ENCODE measurements around the gene FKTN. TPM values are rescaled to one million over a fixed set of nuclear protein-coding genes. Genes with fewer than 3 reads are reported as not detected.

Gene FKTN
- total and polyA plus RNA-seq, 5 donors, result 2.7 to 11.2 (median 7.9) TPM

- ATAC-seq (no peak), DNase-seq (no peak)
- no peaks in the 10 kb centered on the region for H3K27me3 ChIP-seq (ENCODE audit: control insufficient read depth, insufficient read depth)
- intact Hi-C loops (cut with DNase I), result no loop called here
- 76% methylated on average over 8 of the region's 8 CpGs for WGBS
- H3K4me3 ChIP-seq (ENCODE audit: low read length), result no peak overlapping the region
- H3K4me1 ChIP-seq (ENCODE audit: control insufficient read depth, insufficient read depth, low read length), result no peaks in the 10 kb centered on the region
- H3K9me3 ChIP-seq (ENCODE audit: control insufficient read depth, low read length), result no peaks in the 10 kb centered on the region
- no peak overlapping the region for H3K27ac ChIP-seq (ENCODE audit: low read length)
These were observed 121.5 kb downstream of the FKTN start for GRCh38 chr9:105679257-105680022.

- Histone ChIP-seq H3K4me3 (ENCODE audit: low read length) (no peak overlapping the region), H3K9me3 (ENCODE audit: control insufficient read depth, low read length) (no peaks in the 10 kb centered on the region), H3K27ac (ENCODE audit: low read length) (no peak overlapping the region), H3K27me3 (ENCODE audit: control insufficient read depth, insufficient read depth) (no peaks in the 10 kb centered on the region), H3K4me1 (ENCODE audit: control insufficient read depth, insufficient read depth, low read length) (no peaks in the 10 kb centered on the region)
- no peak for ATAC-seq
- intact Hi-C loops (cut with DNase I), result no loop called here
- no peak for DNase-seq
- 95% methylated on average over 2 of the region's 2 CpGs for WGBS
These were observed 123.4 kb downstream of the FKTN start for GRCh38 chr9:105681313-105681712.

GRCh38 chr9:105681724-105682123 is 123.8 kb downstream of the FKTN start:
- DNase-seq, result no peak
- Histone ChIP-seq H3K4me3 (ENCODE audit: low read length) (no peak overlapping the region), H3K4me1 (ENCODE audit: control insufficient read depth, insufficient read depth, low read length) (no peaks in the 10 kb centered on the region), H3K9me3 (ENCODE audit: control insufficient read depth, low read length) (no peaks in the 10 kb centered on the region), H3K27ac (ENCODE audit: low read length) (no peak overlapping the region), H3K27me3 (ENCODE audit: control insufficient read depth, insufficient read depth) (no peaks in the 10 kb centered on the region)
- ATAC-seq, result no peak
- WGBS, result 95% methylated on average over 1 of the region's 1 CpG
- intact Hi-C loops (cut with DNase I), result no loop called here

GRCh38 chr9:105683688-105684275 is 125.9 kb downstream of the FKTN start:
- no peak overlapping the region for H3K27ac ChIP-seq (ENCODE audit: low read length)
- no peak for ATAC-seq
- intact Hi-C loops (cut with DNase I), result no loop called here

GRCh38 chr9:105686936-105687335 is 129.0 kb downstream of the FKTN start:
- 92% methylated on average over 4 of the region's 4 CpGs for WGBS
- ATAC-seq, result no peak
- H3K4me1 ChIP-seq (ENCODE audit: control insufficient read depth, insufficient read depth, low read length), result no peaks in the 10 kb centered on the region

More at GRCh38 chr9:105683688-105684275, 125.9 kb downstream of the FKTN start:
- 43% methylated on average over 1 of the region's 1 CpG for WGBS
- Histone ChIP-seq H3K4me1 (ENCODE audit: control insufficient read depth, insufficient read depth, low read length) (no peaks in the 10 kb centered on the region), H3K27me3 (ENCODE audit: control insufficient read depth, insufficient read depth) (no peaks in the 10 kb centered on the region), H3K4me3 (ENCODE audit: low read length) (no peak overlapping the region), H3K9me3 (ENCODE audit: control insufficient read depth, low read length) (no peaks in the 10 kb centered on the region)
- no peak for DNase-seq

More at GRCh38 chr9:105686936-105687335, 129.0 kb downstream of the FKTN start:
- intact Hi-C loops (cut with DNase I), result no loop called here
- no peaks in the 10 kb centered on the region for H3K9me3 ChIP-seq (ENCODE audit: control insufficient read depth, low read length)
- H3K27me3 ChIP-seq (ENCODE audit: control insufficient read depth, insufficient read depth), result no peaks in the 10 kb centered on the region
- DNase-seq, result no peak
- H3K27ac ChIP-seq (ENCODE audit: low read length), result no peak overlapping the region
- no peak overlapping the region for H3K4me3 ChIP-seq (ENCODE audit: low read length)

Other genes starting within 250 kb of the FKTN start
- gene FSD1L, start 110.1 kb upstream of the FKTN start, total RNA-seq, result 1 to 10 TPM; 2.9 to 5.3 (median 3.8) TPM
- gene FSD1L, start 110.1 kb upstream of the FKTN start, polyA plus RNA-seq, result 1.0 TPM
- gene TAL2, start 104.3 kb downstream of the FKTN start, total RNA-seq, result not detected
- 0.16 TPM for gene TAL2, start 104.3 kb downstream of the FKTN start, polyA plus RNA-seq
- gene TMEM38B, start 136.4 kb downstream of the FKTN start, total RNA-seq, result 10 to 100 TPM; 54.6 to 88.9 (median 68.8) TPM
- gene TMEM38B, start 136.4 kb downstream of the FKTN start, polyA plus RNA-seq, result 32.4 TPM

Measured in right cardiac atrium (tissue), 5 donors.